NCI-H510A (cell line): ENCODE results near the gene MIP.
"Not testable (repeated sequence)": the region's sequence is repeated elsewhere in the genome, so short reads cannot be mapped to it uniquely, and the experiment has no call there.

Experiments used
- DNase-seq: peaks from one replicate; lab custom pipeline; 2025; lab: John Stamatoyannopoulos, UW

The MIP gene

DNA sequence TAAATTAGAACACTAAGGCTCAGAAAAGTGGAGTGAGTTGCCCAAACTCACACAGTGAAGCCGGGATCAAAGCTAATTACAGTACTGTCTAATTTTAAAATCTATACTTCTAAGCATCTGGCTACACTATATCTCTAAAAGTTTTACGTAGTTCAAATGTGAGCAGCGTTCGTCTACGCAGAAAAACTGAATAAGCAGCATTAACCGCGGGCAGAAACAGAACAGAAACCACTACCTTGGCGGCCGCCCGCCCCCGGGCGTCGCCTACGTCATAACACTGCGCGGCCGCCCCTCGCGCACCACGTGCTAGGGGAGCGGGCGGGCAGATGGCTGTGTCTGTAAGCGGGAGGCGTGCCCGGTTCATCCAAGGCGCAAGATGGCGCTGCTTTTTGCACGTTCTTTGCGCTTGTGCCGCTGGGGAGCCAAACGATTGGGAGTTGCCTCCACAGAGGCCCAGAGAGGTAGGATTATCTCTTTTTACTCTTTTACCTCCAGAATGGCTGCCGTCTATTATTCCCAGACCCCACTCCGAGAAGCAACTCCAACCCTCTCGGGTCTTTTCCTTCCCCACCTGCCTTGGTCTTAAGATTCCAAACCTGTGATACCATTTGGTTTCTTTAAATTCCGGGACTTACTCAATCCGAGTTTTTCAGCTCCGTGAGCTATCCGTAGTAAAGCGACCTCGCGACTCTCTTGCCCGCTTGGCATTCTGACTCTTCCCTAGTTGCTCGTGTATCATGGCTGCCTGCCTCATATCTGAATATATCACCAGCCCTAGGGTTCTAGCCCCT is 14.0 kb upstream of the MIP start, which contains the start of gene SPRYD4:
Gene SPRYD4 (plus strand): TSS at position 363 of the 791 bp plus-strand sequence. CDS start 14 bp downstream, at position 377.
- DNase-seq, result peak; percentile 89

DNA sequence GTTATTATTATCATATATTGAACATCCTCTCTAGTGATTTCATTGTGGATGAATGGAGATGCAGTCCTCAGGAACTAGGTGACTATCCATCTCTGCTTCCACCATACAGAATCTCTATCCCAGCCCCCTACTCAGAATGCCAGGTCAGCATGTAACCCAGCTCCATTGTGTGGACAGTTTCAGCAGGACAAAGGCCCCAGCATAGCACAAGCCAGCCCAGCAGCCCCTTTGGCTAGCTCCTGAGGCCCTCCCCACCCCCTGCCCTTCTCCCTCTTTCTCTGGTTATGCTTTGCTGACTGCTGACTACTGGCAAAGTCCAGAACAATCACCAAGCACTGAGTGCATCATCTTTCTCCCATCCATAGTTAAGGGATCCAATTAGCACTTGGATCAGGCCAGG is 8.1 kb upstream of the MIP start:
- DNase-seq, result no peak

DNA sequence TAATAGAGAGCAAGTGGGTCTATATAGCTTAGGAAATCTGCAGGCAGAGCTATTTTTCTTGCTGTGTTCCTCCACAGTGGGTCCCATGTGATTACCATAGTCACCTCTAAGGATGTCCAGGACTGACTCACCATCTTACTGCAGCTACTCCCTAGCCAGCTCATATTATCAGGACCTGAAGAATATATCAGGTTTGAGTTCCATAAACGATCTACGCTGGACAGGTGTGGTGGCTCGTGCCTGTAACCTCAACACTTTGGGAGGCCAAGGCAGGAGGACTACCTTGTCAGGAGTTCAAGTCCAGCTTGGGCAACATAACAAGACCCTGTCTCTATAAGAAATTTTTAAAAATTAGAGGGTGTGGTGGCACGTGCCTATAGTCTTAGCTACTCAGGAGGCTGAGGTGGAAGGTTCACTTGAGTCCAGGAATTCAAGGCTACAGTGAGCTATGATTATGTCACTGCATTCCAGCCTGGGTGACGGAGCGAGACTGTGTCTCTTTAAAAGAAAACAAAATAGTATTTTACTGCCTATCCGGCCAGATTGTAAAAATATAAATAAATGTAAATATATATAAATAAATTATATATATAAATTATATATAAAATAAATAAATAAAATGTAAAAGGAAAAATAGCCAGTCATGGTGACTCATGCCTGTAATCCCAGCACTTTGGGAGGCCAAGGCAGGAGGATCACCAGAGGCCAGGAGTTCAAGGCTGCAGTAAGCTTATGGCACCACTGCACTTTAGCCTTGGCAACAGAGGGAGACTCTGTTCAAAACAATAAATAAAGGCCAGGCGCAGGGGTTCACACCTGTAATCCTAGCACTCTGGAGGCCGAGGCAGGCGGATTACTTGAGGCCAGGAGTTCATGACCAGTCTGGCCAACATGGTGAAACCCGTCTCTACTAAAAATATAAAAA is 7.0 kb upstream of the MIP start:
- no peak for DNase-seq

GRCh38 chr12:56457817-56458216 is 3.4 kb upstream of the MIP start:
- no peak for DNase-seq

- DNase-seq, result no peak
These were observed 3.3 kb downstream of the MIP start for GRCh38 chr12:56451147-56451546.

- no peak for DNase-seq
These were observed 4.2 kb downstream of the MIP start for GRCh38 chr12:56450241-56450640.

DNA sequence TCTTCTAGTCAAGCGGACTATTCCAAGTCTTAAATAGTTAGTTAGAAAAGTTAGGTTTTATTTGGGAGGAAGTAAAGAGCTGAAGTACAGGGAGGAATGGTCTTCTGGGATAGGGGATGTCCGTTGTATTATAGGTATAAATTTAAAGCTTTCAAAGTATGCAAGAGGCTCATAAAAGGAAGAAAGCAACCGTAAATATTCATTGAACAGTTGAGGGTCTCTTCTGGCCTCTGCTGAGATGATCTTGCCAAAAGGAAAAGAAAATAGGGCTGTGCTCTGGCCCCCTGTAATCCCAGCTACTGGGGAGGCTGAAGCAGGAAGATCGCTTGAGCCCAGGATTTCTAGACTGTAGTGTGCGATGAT is 4.9 kb downstream of the MIP start:
- no peak for DNase-seq

GRCh38 chr12:56448860-56449621 is 5.4 kb downstream of the MIP start, which contains the start of gene TIMELESS:
TIMELESS (minus strand) TSS chr12:56449426; CDS start chr12:56434170, 15,256 bp downstream.
- DNase-seq, result peak; percentile 81

DNA sequence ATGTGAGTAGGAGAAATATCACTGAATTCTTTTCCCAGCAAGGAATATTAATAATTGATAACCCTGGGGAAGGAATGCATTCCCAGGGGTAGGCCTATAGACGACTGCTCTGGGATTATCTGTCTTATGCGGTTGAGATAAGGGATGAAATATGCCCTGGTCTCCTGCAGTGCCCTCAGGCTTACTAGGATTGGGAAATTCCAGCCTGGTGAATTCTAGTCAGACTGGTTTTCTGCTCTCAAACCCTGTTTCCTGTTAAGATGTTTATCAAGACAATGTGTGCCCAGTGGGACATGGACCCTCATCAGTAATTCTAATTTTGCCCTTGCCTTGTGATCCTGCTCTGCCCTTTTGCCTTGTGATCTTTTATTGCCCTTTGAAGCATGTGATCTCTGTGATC is 11.2 kb downstream of the MIP start:
- DNase-seq, result not testable (repeated sequence)

- no peak for DNase-seq
These were observed 16.9 kb downstream of the MIP start for GRCh38 chr12:56437430-56438176.

DNA sequence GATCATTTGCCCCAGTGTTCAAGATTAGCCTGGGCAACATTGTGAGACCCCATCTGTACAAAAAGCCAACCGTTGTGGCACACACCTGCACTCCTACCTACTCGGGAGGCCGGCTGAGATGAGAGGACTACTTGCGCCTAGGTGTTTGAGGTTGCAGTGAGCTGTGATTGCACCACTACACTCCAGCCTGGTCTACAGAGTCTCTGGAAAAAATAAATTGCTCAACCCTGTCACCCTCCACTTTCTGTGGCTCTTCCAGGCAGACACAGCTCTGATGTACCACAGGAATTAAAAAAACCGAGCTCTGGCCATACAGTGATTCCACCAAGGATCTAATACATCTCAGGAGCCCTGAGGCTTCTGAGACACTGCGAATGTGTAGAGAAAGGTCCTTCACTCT is 19.6 kb downstream of the MIP start:
- DNase-seq, result no peak

GRCh38 chr12:56431850-56432249 is 22.6 kb downstream of the MIP start:
- DNase-seq, result no peak

GRCh38 chr12:56431288-56431687 is 23.2 kb downstream of the MIP start:
- DNase-seq, result no peak

- no peak for DNase-seq
These were observed 28.5 kb downstream of the MIP start for GRCh38 chr12:56425940-56426438.

GRCh38 chr12:56425193-56425592 is 29.3 kb downstream of the MIP start:
- DNase-seq, result no peak

DNA sequence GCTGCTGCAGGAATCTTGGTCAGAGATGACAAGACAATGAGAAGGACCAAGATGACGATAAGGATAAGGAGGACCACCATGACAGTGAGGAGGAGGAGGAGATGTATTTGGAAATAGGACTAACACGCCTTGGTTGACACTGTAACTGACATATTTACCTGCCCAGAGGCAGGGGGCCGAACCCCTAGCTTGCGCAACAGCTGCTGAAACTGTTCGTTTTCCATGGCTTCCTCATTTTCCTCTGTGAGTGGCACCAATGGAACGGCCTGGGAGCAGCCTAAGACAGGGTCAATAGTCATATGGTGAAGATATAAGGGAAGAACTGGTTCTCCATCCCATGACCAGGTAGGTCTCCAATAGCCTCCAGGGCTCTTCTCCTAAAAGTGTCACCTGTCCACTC is 34.0 kb downstream of the MIP start:
- DNase-seq, result no peak

DNA sequence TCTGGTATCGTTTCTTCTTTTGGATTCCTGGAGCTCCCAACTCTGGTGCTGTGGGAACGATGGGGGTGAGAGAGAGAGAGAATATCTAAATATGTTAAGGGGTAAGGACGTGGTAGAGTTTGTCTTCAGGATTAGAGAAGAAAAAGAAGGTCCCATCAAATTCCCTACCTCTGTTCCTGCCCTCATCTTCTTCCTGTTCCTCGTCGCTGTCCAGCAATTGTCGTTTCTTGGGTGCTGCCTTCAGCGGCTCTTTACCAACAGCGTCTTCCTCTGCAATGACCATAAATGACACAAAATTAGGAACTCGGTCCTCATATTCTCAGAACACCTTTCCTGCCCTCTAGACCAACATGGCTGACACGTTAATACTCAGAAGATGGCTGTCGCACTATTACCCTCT is 36.7 kb downstream of the MIP start:
- no peak for DNase-seq

- no peak for DNase-seq
These were observed 40.1 kb downstream of the MIP start for GRCh38 chr12:56414401-56414800.

GRCh38 chr12:56413392-56413791 is 41.1 kb downstream of the MIP start:
- no peak for DNase-seq

DNA sequence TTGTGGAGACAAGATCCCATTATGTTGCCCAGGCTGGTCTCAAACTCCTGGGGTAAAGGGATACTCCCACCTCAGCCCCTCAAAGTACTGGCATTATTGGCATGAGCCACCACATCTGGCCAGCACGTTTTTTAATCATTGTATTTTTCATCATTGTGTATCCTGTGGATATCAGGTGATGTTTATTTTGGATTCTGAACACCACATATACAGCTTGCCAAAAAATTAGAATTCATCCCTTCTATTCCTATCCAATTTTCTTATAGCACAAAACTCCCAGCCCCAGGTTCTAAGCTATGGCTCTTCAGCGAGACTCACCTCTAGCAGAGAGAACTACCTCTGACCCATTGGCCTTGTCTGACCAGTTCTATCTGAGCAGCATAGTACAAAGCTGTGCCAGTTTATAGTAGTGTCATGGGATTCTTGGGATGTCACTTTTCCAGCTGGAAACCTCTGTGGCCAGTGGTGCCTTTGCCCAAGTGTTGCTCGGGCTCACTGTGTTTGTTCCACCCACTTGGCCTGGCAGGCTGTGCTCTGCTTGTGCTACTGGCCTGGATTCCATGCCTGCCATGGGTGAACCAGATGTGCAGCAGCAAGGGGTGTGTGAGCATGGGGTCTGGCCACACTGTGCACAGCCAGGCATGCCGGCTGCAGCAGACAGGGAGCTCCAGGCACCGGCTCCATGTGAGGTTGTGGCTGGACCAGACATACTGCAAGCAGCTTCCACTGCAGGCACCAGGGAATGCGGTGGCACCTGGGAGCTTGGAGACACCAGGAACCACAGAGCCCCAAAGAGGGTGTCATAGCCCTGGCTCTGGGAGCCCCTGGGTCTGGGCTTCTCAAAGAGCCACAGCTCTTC is 42.4 kb downstream of the MIP start:
- DNase-seq, result no peak
